ENCODE measurements around the gene SHISA6.

The SHISA6 gene

DNA sequence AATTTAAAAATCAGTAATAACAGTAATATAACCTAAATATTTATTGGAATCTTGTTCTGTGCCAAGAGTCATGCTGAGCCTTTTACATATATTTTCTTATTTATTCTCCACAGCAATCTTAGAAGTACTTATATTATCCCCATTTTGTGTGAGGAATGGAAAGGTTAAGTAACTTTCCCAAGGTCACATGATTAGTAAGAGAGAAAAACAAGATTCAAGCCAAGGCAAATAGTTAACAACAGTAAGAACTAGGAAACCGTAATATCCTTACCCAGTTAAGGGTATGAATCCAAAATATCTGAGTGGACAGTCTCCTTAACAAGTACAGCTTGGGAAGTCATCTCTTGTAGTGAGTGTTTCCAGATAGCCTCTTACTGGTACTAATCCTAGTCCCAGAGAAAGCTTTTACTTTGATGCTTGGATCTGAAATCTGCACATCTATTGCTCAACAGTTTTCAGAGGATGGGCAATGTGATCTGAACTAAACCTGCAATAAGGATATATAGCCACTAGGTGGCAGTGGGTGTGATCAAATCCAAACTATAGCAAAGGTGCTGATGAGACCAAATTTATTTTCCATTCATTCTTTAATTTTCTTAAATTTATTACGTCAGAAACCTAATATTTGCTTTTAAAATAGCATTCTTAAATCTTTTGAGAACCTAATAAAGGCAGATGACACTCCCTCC, 23.3 kb downstream of the SHISA6 start:
- H3K4me3 ChIP-seq (ENCODE audit: low read depth in 1 of 2, low read length in 1 of 2): no peak overlapping the region
- no peak overlapping the region for H3K27ac ChIP-seq
- H3K36me3 ChIP-seq: no peaks in the 10 kb centered on the region
- peaks cover 3% of the 10 kb centered on the region for H3K9me3 ChIP-seq
- no peaks in the 10 kb centered on the region for H3K27me3 ChIP-seq
- no peaks in the 10 kb centered on the region for H3K4me1 ChIP-seq (ENCODE audit: control insufficient read depth in 1 of 2, insufficient read depth in 1 of 2, low read depth in 1 of 2, low read length in 1 of 2)
- TF ChIP-seq, protein P1, sequence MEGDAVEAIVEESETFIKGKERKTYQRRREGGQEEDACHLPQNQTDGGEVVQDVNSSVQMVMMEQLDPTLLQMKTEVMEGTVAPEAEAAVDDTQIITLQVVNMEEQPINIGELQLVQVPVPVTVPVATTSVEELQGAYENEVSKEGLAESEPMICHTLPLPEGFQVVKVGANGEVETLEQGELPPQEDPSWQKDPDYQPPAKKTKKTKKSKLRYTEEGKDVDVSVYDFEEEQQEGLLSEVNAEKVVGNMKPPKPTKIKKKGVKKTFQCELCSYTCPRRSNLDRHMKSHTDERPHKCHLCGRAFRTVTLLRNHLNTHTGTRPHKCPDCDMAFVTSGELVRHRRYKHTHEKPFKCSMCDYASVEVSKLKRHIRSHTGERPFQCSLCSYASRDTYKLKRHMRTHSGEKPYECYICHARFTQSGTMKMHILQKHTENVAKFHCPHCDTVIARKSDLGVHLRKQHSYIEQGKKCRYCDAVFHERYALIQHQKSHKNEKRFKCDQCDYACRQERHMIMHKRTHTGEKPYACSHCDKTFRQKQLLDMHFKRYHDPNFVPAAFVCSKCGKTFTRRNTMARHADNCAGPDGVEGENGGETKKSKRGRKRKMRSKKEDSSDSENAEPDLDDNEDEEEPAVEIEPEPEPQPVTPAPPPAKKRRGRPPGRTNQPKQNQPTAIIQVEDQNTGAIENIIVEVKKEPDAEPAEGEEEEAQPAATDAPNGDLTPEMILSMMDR (IDR thresholded peaks at IDR 0.05): no peak

DNA sequence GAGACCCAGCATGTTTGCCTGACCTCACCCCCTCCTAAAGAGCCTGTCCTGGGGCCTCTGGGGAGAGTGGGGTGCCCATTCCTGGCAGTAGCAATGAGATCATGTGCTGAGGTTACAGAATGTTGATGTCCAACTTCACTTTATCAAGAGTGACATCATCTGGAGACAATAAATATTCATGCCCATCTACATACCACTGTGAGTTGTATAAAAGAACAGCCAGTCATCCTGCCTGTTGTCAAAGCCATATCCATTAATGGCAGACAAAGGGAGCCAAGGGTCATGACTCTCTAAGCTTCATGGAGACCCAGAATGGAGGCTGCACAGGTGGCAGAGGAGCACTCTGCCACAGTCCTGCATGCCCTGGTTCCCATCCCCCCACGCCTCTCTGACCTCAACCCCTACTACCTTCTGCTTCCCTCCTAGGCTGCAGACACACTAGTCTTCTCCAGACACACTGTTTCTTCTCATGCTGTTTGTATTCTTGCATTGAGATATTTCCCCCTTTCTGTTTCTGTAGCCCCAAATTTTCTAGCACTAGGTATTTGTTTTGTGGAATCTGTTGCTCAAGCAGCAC, 27.1 kb downstream of the SHISA6 start:
- Histone ChIP-seq H3K4me3 (ENCODE audit: low read depth in 1 of 2, low read length in 1 of 2) (no peak overlapping the region), H3K27me3 (no peaks in the 10 kb centered on the region), H3K36me3 (no peaks in the 10 kb centered on the region), H3K4me1 (ENCODE audit: control insufficient read depth in 1 of 2, insufficient read depth in 1 of 2, low read depth in 1 of 2, low read length in 1 of 2) (no peaks in the 10 kb centered on the region), H3K9me3 (peaks cover 3% of the 10 kb centered on the region), H3K27ac (no peak overlapping the region)
- TF ChIP-seq, protein P1 (IDR thresholded peaks at IDR 0.05): no peak

DNA sequence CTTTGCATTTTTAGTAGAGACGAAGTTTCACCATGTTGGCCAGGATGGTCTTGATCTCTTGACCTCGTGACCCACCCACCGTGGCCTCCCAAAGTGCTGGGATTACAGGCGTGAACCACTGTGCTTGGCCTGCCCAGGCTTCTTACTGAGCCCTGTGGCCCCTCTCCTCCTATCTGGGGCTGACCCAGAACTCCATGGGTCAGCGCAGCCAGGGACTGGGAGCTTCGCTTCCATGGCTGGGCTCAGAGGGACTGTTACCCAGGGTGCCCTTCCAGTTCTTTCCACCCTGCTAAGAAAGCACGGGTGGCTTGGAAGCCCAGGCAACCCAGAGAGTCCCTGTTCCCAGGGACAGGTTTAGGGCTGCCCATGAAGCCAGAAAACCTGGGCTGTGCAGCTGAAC, 28.2 kb downstream of the SHISA6 start:
- Histone ChIP-seq H3K9me3 (peaks cover 3% of the 10 kb centered on the region), H3K4me3 (ENCODE audit: low read depth in 1 of 2, low read length in 1 of 2) (no peak overlapping the region), H3K4me1 (ENCODE audit: control insufficient read depth in 1 of 2, insufficient read depth in 1 of 2, low read depth in 1 of 2, low read length in 1 of 2) (no peaks in the 10 kb centered on the region), H3K27ac (no peak overlapping the region), H3K27me3 (no peaks in the 10 kb centered on the region), H3K36me3 (no peaks in the 10 kb centered on the region)
- TF ChIP-seq, protein P1 (IDR thresholded peaks at IDR 0.05): no peak

DNA sequence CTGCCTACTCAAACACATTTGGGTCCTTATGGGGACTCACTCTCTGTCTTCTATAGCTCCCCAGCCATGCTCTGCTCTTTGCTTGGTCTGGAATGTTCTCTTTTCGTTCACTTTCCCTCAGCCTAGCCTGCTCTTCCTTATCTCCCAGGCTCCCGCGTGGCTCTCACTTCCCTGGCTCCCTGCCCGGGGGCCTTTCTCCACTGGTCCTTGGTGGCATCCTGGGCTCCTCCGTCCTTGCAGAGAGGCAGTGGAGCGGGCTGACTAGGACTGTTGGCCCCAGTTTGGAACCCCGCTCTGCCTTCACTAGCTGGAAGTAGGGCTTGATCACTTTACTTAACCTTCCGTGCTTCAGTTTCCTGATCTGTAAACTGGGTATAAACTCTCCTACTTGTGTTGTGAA, 31.2 kb downstream of the SHISA6 start:
- no peaks in the 10 kb centered on the region for H3K27me3 ChIP-seq
- H3K36me3 ChIP-seq: no peaks in the 10 kb centered on the region
- H3K9me3 ChIP-seq: no peaks in the 10 kb centered on the region
- no peak overlapping the region for H3K4me3 ChIP-seq (ENCODE audit: low read depth in 1 of 2, low read length in 1 of 2)
- H3K4me1 ChIP-seq (ENCODE audit: control insufficient read depth in 1 of 2, insufficient read depth in 1 of 2, low read depth in 1 of 2, low read length in 1 of 2): no peaks in the 10 kb centered on the region
- TF ChIP-seq, protein P1 (IDR thresholded peaks at IDR 0.05): no peak
- H3K27ac ChIP-seq: no peak overlapping the region

DNA sequence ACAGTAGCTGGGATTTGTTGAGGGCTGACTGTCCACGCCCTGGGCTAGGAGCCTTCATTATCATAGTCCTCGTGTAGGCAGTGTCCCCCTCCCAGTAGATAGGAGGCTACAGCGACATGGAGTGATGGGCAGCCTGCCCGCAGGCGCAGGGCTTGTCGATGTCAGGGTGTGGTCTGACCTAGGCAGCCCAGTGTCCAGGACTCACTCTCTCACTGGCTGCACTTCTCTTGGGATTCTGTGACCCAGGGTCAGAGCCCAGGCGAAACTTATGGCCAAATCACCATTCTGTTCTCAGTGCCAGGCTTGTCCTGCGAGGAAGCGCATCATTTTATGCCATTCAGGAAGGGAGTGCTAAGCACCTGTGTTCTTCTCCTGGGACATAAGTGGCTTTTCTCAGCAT, 32.6 kb downstream of the SHISA6 start:
- Histone ChIP-seq H3K9me3 (no peaks in the 10 kb centered on the region), H3K4me1 (ENCODE audit: control insufficient read depth in 1 of 2, insufficient read depth in 1 of 2, low read depth in 1 of 2, low read length in 1 of 2) (no peaks in the 10 kb centered on the region), H3K4me3 (ENCODE audit: low read depth in 1 of 2, low read length in 1 of 2) (no peak overlapping the region), H3K27me3 (no peaks in the 10 kb centered on the region), H3K36me3 (no peaks in the 10 kb centered on the region), H3K27ac (no peak overlapping the region)
- TF ChIP-seq, protein P1 (IDR thresholded peaks at IDR 0.05): no peak

Measured in neutrophil (primary cell).